Tibial artery (tissue), 4 donors: Measurements from ENCODE around the gene NPHP3.

ENCODE experiments used
- DNase-seq, 2 donors: peaks; one replicate each; pipeline ENCODE4 v3.0.0-alpha.2; 2019
- H3K27ac ChIP-seq, 2 donors: fragments of 200-600 bp; sonication (generic) in 1 of 2; 1 replicate in 1 of 2; 2 replicates in 1 of 2; pipeline ENCODE4 v1.5.1; 2018 to 2019; ENCODE audit warnings: mild to moderate bottlenecking in 1 of 2
- H3K27me3 ChIP-seq, 2 donors: fragments of 200-600 bp; sonication (generic) in 1 of 2; one replicate each; pipeline versions ENCODE4 v1.5.1 to v1.6.0; 2016 to 2019
- H3K36me3 ChIP-seq, 3 donors: fragments of 200-600 bp; sonication (generic) in 2 of 3; one replicate each; pipeline ENCODE4 v1.5.1; 2016 to 2019; ENCODE audit warnings: mild to moderate bottlenecking in 2 of 3
- H3K4me1 ChIP-seq, 4 donors: fragments of 200-600 bp; sonication (generic) in 2 of 4; 1 replicate in 3 of 4; 2 replicates in 1 of 4; pipeline ENCODE4 v1.5.1; 2016 to 2019
- H3K4me3 ChIP-seq, 2 donors: fragments of 200-600 bp; sonication (generic) in 1 of 2; 1 replicate in 1 of 2; 2 replicates in 1 of 2; pipeline ENCODE4 v1.5.1; 2018 to 2019; ENCODE audit warnings: mild to moderate bottlenecking in 2 of 2
- H3K9me3 ChIP-seq, 3 donors: fragments of 200-600 bp; sonication (generic) in 1 of 3; one replicate each; pipeline ENCODE4 v1.5.1; 2016 to 2019
- CTCF ChIP-seq, 2 experiments: fragments of 200-600 bp in 1 of 2; fragments of 450-650 bp in 1 of 2; IDR thresholded peaks; one replicate each; pipeline ENCODE4 v1.5.1; 2017 to 2019; ENCODE audit warnings: antibody characterized with exemption in 2 of 2, mild to moderate bottlenecking in 1 of 2, moderate library complexity in 1 of 2
- intact Hi-C: fragments of 100-400 bp; cut with DNase I; formaldehyde crosslinking; loops from one replicate; pipeline ENCODE4 v1.15.0; 2023; ENCODE audit warnings: low total_unique reads

Gene NPHP3

DNA sequence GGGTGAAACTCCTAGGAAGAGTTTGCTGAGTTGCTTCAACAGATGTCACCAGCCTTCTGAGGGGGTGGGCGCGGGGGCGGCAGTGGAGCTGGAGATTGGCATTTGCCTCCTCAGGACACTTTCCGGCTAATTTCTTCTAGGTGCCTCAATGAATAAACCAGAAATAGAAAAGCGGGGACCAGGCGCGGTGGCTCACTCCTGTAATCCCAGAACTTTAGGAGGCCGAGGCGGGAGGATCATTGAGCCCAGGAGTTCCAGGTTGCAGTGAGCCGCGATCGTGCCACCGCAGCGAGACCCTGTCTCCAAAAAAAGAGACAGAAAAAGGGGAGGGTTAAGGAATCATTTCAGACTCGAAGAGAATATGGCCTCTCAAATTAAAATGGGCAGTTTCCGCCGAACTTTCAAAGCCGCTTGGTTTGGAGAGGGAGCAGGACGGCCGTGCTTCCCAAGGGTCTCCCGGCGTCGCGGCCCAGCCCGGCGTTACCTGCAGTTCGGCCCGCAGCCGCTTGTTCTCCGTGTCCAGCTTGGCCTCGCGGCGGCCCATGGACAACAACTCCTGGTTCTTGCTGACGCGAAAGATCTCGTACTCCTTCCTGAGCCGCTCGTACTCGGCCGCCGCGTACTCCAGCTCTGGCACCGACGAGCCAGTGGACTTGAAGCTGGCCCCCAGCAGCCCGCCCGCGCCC is 587 bp downstream of the NPHP3 start:
- peak overlapping the region; percentile 95 to 99 for H3K4me3 ChIP-seq
- H3K4me1 ChIP-seq = peaks cover 0 to 39% (median 18%) of the 10 kb centered on the region in 4 donors
- H3K36me3 ChIP-seq = peaks cover 9 to 12% (median 10%) of the 10 kb centered on the region in 3 donors
- H3K9me3 ChIP-seq = no peaks in the 10 kb centered on the region
- peak; percentile 37 to 62 for TF ChIP-seq CTCF (IDR thresholded peaks at IDR 0.05)
- no peaks in the 10 kb centered on the region for H3K27me3 ChIP-seq
- intact Hi-C loops = loop anchor here (10.0 kb wide), 1 partner anchor 853 kb away; the partner anchor contains the start of gene CDV3
- H3K27ac ChIP-seq = peak overlapping the region; percentile 88 to 100
- peak; percentile 66 to 74 for DNase-seq

- DNase-seq = no peak
These were observed 2.0 kb downstream of the NPHP3 start for GRCh38 chr3:132720228-132720627.

GRCh38 chr3:132716372-132716771 is 5.8 kb downstream of the NPHP3 start:
- Histone ChIP-seq H3K4me1 (peaks cover 0 to 31% (median 17%) of the 10 kb centered on the region in 4 donors), H3K4me3 (no peak overlapping the region), H3K9me3 (no peaks in the 10 kb centered on the region), H3K36me3 (peaks cover 23 to 35% (median 24%) of the 10 kb centered on the region in 3 donors), H3K27me3 (no peaks in the 10 kb centered on the region), H3K27ac (no peak overlapping the region)
- TF ChIP-seq CTCF (IDR thresholded peaks at IDR 0.05) = no peak
- intact Hi-C loops = no loop called here
- DNase-seq = no peak

More at GRCh38 chr3:132720228-132720627, 2.0 kb downstream of the NPHP3 start:
- Histone ChIP-seq H3K4me3 (peak overlapping the region; percentile 95 to 99), H3K27me3 (no peaks in the 10 kb centered on the region), H3K9me3 (no peaks in the 10 kb centered on the region), H3K27ac (no peak overlapping the region), H3K4me1 (peaks cover 0 to 39% (median 17%) of the 10 kb centered on the region in 4 donors), H3K36me3 (peaks cover 10 to 19% (median 16%) of the 10 kb centered on the region in 3 donors)
- no peak for TF ChIP-seq CTCF (IDR thresholded peaks at IDR 0.05)
- intact Hi-C loops = loop anchor here (10.0 kb wide), 1 partner anchor 855 kb away; the partner anchor contains the start of gene CDV3

DNA sequence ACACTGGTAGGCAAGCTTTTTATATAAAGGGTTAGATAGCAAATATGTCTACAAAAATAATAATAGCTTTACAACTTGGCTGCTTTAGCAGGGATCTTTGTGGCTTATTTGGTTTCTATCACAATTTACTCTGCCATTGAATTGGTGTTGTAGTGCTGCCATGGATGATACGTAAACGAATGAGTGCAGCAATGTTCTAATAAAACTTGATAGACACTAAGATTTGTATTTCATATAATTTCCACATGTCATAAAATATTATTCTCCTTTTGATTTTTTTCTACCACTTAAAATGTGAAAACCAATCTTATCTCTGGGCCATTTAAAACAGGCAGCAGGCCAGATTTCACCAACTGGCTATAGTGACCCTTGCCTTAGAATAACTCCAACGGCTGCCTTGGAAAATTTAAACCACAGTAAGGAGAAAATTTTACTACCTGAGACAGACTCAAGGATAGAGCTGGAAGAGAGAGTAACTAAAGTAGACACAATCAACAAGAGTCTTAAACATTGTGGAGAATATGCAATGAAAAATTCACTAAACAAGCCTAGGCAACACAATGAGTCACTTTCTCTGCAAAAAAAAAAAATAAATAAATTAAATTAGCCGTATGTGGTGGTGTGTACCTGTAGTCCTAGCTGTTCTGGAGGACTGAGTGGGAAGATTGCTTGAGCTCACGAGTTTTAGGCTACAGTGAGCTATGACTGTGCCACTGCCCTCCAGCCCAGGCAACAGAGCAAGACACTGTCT is 8.1 kb downstream of the NPHP3 start:
- H3K4me3 ChIP-seq = no peak overlapping the region
- no peak overlapping the region for H3K27ac ChIP-seq
- intact Hi-C loops = no loop called here
- no peak for DNase-seq
- H3K36me3 ChIP-seq = peaks cover 41 to 55% (median 43%) of the 10 kb centered on the region in 3 donors
- peaks cover 0 to 9% (median under 1%) of the 10 kb centered on the region in 4 donors for H3K4me1 ChIP-seq
- no peak for TF ChIP-seq CTCF (IDR thresholded peaks at IDR 0.05)
- H3K27me3 ChIP-seq = no peaks in the 10 kb centered on the region
- H3K9me3 ChIP-seq = no peaks in the 10 kb centered on the region

DNA sequence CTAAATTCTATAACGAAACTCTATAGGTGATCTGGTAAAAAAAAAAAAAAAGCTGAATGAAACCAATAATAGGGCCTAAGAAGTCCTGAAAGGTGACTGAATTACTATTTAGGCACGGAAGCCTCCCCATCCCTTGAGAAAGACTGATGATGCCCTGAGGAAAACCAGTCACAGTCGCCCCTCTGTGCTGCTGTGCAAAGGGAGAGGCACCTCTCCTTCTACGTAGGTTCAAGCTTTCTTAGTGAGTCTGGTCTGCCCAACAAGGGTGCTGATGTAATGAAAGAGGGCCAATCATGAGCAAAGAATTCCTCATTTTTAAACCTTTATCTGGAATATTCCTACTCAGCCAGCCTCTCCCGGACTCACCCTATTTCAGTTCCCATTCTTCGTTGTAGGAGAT is 11.9 kb downstream of the NPHP3 start:
- H3K4me3 ChIP-seq = no peak overlapping the region
- H3K27ac ChIP-seq = no peak overlapping the region
- no peak for TF ChIP-seq CTCF (IDR thresholded peaks at IDR 0.05)
- intact Hi-C loops = no loop called here
- peaks cover 50 to 72% (median 55%) of the 10 kb centered on the region in 3 donors for H3K36me3 ChIP-seq
- H3K9me3 ChIP-seq = no peaks in the 10 kb centered on the region
- H3K4me1 ChIP-seq = no peaks in the 10 kb centered on the region
- DNase-seq = no peak
- H3K27me3 ChIP-seq = no peaks in the 10 kb centered on the region
